Lung (tissue), 12 donors: ENCODE measurements around the gene MACROD1. TPM values are rescaled to one million over a fixed set of nuclear protein-coding genes. Genes with fewer than 3 reads are reported as not detected.

ENCODE experiments used
- ATAC-seq: fragments of 200-7000 bp; cut with Tn5 transposase; one replicate; pipeline ENCODE4 v1.9.1; 2020; ENCODE audit warnings: moderate number of reproducible peaks; ENCODE audit not compliant: insufficient read depth, low FRiP score
- DNase-seq, 3 donors: peaks; one replicate each; pipeline ENCODE4 v3.0.0-alpha.2; 2013 to 2017
- H3K27ac ChIP-seq, 2 donors: one replicate each; pipeline ENCODE4 v1.5.1; 2013; ENCODE audit warnings: mild to moderate bottlenecking in 2 of 2, moderate library complexity in 2 of 2, control low read depth in 1 of 2, inconsistent platforms in 1 of 2, low read depth in 1 of 2, low read length in 1 of 2
- H3K27me3 ChIP-seq, 3 donors: one replicate each; pipeline ENCODE4 v1.5.1; 2013; ENCODE audit warnings: low read length in 2 of 3; ENCODE audit not compliant: control insufficient read depth in 3 of 3, insufficient read depth in 3 of 3
- H3K36me3 ChIP-seq, 4 donors: one replicate each; pipeline ENCODE4 v1.5.1; 2013; ENCODE audit warnings: low read length in 4 of 4, mild to moderate bottlenecking in 1 of 4, moderate library complexity in 1 of 4; ENCODE audit not compliant: control insufficient read depth in 4 of 4, insufficient read depth in 4 of 4
- H3K4me1 ChIP-seq, 5 donors: one replicate each; pipeline ENCODE4 v1.5.1; 2013; ENCODE audit warnings: low read length in 5 of 5, mild to moderate bottlenecking in 2 of 5, moderate library complexity in 1 of 5; ENCODE audit not compliant: control insufficient read depth in 5 of 5, insufficient read depth in 5 of 5
- H3K4me3 ChIP-seq: one replicate; pipeline ENCODE4 v1.5.1; 2013; ENCODE audit warnings: mild to moderate bottlenecking, control low read depth, moderate library complexity
- H3K9ac ChIP-seq, 2 donors: one replicate each; pipeline ENCODE4 v1.5.1; 2013; ENCODE audit warnings: low read length in 2 of 2, control low read depth in 1 of 2; ENCODE audit not compliant: insufficient read depth in 1 of 2
- H3K9me3 ChIP-seq, 4 donors: one replicate each; pipeline ENCODE4 v1.5.1; 2013; ENCODE audit warnings: low read length in 3 of 4, mild to moderate bottlenecking in 1 of 4, moderate library complexity in 1 of 4; ENCODE audit not compliant: control insufficient read depth in 4 of 4, insufficient read depth in 3 of 4
- WGBS, 2 donors: extraction: QIAGEN DNeasy Blood & Tissue Kit; methylation state at CpG; one replicate each; pipeline ENCODE4 v1.1.7; 2013; 5-methylcytosine and 5-hydroxymethylcytosine counted together
- polyA plus RNA-seq, 2 donors: library from polyadenylated mRNA; stranded (reverse); fragments of 200-250 nt; gene quantifications; one replicate each; pipeline ENCODE4 v1.2.1, GENCODE V29; 2013
- total RNA-seq, 2 donors: library from RNA; depleted of rRNA in 1 of 2; stranded (reverse); fragments of >200 nt in 1 of 2; gene quantifications; one replicate each; pipeline ENCODE4 v1.2.1, GENCODE V29; 2014 to 2021
- TF ChIP-seq, protein P1 (sequence below): IDR thresholded peaks from 2 replicates; pipeline ENCODE4 v1.5.1; 2012; ENCODE audit warnings: mild to moderate bottlenecking; ENCODE audit errors: control extremely low read depth, extremely low read depth
- donor health status: control.
- donor health status: control.
- donor health status: Bipolar disorder and iron deficiency.
- donor health status: healthy.
- donor health status: DM: yes; HTN: yes; CAD: no.

Gene MACROD1
- total and polyA plus RNA-seq, 4 donors, result 9.9 to 70.0 (median 19.0) TPM

DNA sequence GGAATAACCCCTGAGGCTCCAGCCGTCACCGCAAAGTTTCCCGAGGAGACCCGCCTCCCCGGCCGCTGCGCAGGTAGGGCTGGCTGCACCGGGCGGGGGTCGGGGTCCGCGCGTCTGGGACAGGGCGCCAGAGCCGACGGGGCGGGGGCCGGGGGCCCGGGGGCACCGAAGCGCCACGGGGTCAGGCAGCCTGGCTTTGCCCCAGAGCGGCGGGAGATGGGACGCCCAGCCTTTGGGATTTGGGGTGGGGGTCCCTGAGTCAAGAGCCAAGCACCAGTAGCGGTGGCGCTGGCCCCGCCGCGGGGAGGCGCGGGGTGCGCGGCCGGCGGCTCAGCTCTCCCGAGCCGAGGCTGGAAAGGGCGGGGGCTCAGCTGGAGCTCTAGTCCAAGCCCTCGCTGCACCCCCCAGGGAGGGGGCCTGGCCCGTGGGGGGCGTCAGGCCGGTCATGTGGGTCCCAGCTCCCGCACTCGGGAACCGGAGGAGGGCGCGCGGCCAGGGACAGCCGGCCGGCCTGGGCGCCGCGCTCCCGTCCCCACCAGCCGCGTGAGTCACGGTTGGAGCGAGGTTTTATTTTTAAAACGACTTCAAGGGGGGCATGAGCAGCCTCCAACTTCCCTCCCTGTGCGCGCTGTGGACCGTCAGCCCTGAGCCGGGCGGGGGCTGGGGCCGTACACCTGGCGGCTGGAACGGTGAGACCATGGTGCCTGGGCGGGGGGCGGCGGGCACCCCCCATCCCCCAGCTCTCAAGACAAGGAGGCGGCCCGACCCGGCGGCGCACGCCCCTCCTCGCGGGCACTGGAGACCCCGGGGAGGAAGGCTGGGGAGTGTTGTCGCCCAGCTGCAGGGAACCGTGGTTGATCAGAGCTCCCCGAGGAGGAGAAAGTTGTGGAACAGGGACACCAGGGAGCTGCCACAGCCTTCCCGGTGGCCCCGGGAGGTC, 129.6 kb downstream of the MACROD1 start:
- Histone ChIP-seq H3K9ac (no peak overlapping the region), H3K4me1 (peaks cover 0 to 18% (median 4%) of the 10 kb centered on the region in 5 donors), H3K27me3 (peaks cover 0 to 11% (median 7%) of the 10 kb centered on the region in 3 donors), H3K27ac (no peak overlapping the region), H3K36me3 (no peaks in the 10 kb centered on the region), H3K4me3 (no peak overlapping the region), H3K9me3 (peaks cover 0 to 2% (median 0%) of the 10 kb centered on the region in 4 donors)
- 2% methylated on average over 82 to 85 of the region's 85 CpGs for WGBS, 2 donors
- peak; percentile 55 to 66 (median 63) for DNase-seq
- TF ChIP-seq, protein P1, sequence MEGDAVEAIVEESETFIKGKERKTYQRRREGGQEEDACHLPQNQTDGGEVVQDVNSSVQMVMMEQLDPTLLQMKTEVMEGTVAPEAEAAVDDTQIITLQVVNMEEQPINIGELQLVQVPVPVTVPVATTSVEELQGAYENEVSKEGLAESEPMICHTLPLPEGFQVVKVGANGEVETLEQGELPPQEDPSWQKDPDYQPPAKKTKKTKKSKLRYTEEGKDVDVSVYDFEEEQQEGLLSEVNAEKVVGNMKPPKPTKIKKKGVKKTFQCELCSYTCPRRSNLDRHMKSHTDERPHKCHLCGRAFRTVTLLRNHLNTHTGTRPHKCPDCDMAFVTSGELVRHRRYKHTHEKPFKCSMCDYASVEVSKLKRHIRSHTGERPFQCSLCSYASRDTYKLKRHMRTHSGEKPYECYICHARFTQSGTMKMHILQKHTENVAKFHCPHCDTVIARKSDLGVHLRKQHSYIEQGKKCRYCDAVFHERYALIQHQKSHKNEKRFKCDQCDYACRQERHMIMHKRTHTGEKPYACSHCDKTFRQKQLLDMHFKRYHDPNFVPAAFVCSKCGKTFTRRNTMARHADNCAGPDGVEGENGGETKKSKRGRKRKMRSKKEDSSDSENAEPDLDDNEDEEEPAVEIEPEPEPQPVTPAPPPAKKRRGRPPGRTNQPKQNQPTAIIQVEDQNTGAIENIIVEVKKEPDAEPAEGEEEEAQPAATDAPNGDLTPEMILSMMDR, result no peak
- ATAC-seq, result no peak

DNA sequence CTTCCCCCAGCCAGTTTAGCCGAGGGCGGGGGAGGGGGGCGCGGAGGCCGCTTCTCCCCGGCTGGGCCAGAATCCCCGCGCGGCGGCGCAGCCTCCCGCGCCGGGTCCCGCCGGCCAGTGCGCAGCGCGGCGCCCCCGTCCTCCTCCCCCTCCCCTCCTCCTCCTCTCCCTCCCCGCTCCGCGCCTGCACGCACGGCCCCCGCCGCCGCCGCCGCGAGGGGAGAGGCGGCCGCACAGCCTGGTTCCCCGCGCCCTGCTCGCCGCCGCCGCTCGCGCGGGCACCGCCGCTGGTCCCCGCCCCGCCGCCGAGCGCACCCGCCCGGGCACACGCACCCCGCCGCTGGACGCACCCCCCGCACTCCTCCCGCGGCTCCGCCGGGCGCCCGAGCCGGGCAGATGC, 130.3 kb downstream of the MACROD1 start, which contains the start of gene FLRT1:
TSS of gene FLRT1 (plus strand) at position 356 of the 400 bp plus-strand sequence. CDS start 80,337 bp downstream, outside the sequence.
- H3K9ac ChIP-seq, result no peak within 1 kb of the TSS
- peaks cover 0 to 10% (median 4%) of the 10 kb centered on the region in 5 donors for H3K4me1 ChIP-seq
- 1 to 3% methylated on average over 16 to 53 of the region's 64 CpGs for WGBS, 2 donors
- no peak within 1 kb of the TSS for H3K27ac ChIP-seq
- peaks cover 0 to 2% (median 0%) of the 10 kb centered on the region in 4 donors for H3K9me3 ChIP-seq
- peaks cover 0 to 11% (median 7%) of the 10 kb centered on the region in 3 donors for H3K27me3 ChIP-seq
- TF ChIP-seq, protein P1, result no peak
- H3K36me3 ChIP-seq, result no peaks in the 10 kb centered on the region
- no peak within 1 kb of the TSS for H3K4me3 ChIP-seq
- DNase-seq, result peak in 1 of 3 donors; percentile 46
- no peak for ATAC-seq

DNA sequence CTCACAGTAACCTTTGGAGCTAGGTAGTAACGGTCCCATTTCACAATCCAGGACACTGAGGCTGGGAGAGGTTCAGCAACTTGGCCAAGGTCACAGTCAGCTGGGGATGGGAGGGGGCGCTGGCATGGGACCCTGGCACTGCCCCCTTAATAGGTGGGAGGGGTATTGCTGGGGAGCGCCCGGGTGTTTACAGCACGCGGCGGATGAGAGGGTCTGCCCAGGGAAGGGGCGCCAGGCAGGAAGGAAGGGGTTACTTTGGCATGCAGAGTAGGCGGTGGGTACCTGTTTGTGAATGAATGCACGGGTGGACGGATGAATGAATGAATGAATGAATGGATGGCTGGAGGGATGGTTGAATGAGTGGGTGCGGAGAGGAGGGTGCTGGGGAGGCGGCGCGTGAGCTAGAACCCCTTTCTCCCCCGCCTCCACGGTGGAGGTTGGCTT, 130.8 kb downstream of the MACROD1 start:
- Histone ChIP-seq H3K4me3 (no peak overlapping the region), H3K36me3 (no peaks in the 10 kb centered on the region), H3K4me1 (peaks cover 0 to 10% (median 4%) of the 10 kb centered on the region in 5 donors), H3K9me3 (peaks cover 0 to 2% (median 0%) of the 10 kb centered on the region in 4 donors), H3K27me3 (peaks cover 0 to 11% (median 7%) of the 10 kb centered on the region in 3 donors), H3K9ac (no peak overlapping the region), H3K27ac (no peak overlapping the region)
- DNase-seq (no peak), ATAC-seq (no peak)
- TF ChIP-seq, protein P1, result no peak
- WGBS, 2 donors, result 11 to 12% methylated on average over 12 to 17 of the region's 17 CpGs
